Panc1 (cell line): Measurements from ENCODE around the gene NDUFAF8.

ENCODE experiments used
- CTCF ChIP-seq: fragments of 450-650 bp; IDR thresholded peaks from 2 replicates; pipeline ENCODE4 v1.5.1; 2017; ENCODE audit warnings: mild to moderate bottlenecking
- POLR2AphosphoS5 ChIP-seq: IDR thresholded peaks from 2 replicates; pipeline ENCODE4 v1.6.1; 2012; ENCODE audit warnings: mild to moderate bottlenecking, low read depth, low read length, moderate library complexity
- REST ChIP-seq, 2 experiments: IDR thresholded peaks; 2 replicates each; pipeline ENCODE4 v1.6.1; 2011 to 2012; ENCODE audit warnings: low read depth in 2 of 2, control low read depth in 1 of 2, low read length in 1 of 2, mild to moderate bottlenecking in 1 of 2, moderate library complexity in 1 of 2; ENCODE audit not compliant: insufficient read depth in 1 of 2
- SIN3A ChIP-seq: IDR thresholded peaks from 2 replicates; pipeline ENCODE4 v1.6.1; 2012; ENCODE audit warnings: low read depth, mild to moderate bottlenecking, low read length, moderate library complexity, borderline replicate concordance; ENCODE audit not compliant: insufficient read depth
- TCF7L2 ChIP-seq: IDR thresholded peaks from 2 replicates; pipeline ENCODE4 v1.6.1; 2011; ENCODE audit warnings: mild to moderate bottlenecking, low read depth, low read length, inconsistent platforms

- TF ChIP-seq CTCF: no peak
- TF ChIP-seq POLR2AphosphoS5: no peak
- no peak for TF ChIP-seq SIN3A
- no peak for TF ChIP-seq REST (IDR thresholded peaks at IDR 0.05; ENCODE audit: insufficient read depth in 1 of 2, low read depth in 2 of 2, low read length in 1 of 2)
- no peak for TF ChIP-seq TCF7L2
Observed at GRCh38 chr17:81234940-81235821, 3.9 kb upstream of the NDUFAF8 start.
